Nucleus accumbens (tissue), 56 donors: ENCODE results near the gene C1orf116.
"Not testable (repeated sequence)": the region's sequence is repeated elsewhere in the genome, so short reads cannot be mapped to it uniquely, and the experiment has no call there.

Source experiments
- DNase-seq, 56 donors: peaks; one replicate each; lab custom pipeline; 2025; lab: John Stamatoyannopoulos, UW

C1orf116 gene

GRCh38 chr1:207060596-207060995 lies 28.0 kb upstream of the C1orf116 start:
- DNase-seq = no peak

GRCh38 chr1:207059881-207060280 lies 27.3 kb upstream of the C1orf116 start:
- DNase-seq = no peak

GRCh38 chr1:207058878-207059867 lies 26.6 kb upstream of the C1orf116 start:
- DNase-seq = no peak

- no peak for DNase-seq
Observed at GRCh38 chr1:207058252-207058651, 25.7 kb upstream of the C1orf116 start.

- DNase-seq = no peak
Observed at GRCh38 chr1:207056673-207057072, 24.1 kb upstream of the C1orf116 start.

- DNase-seq = no peak
Observed at GRCh38 chr1:207055386-207056001, 22.9 kb upstream of the C1orf116 start.

GRCh38 chr1:207054491-207054890 lies 21.9 kb upstream of the C1orf116 start:
- DNase-seq = no peak

GRCh38 chr1:207052911-207053769 lies 20.6 kb upstream of the C1orf116 start, which contains the start of gene PFKFB2:
Gene PFKFB2 (plus strand): TSS chr1:207053275. CDS start chr1:207054718, 1,443 bp downstream.
- DNase-seq = peak; percentile 59 to 99 (median 96)

- peak in 9 of 56 donors; percentile 24 to 73 (median 60) for DNase-seq
Observed at GRCh38 chr1:207051191-207051943, 18.8 kb upstream of the C1orf116 start, which contains the start of gene YOD1. Gene YOD1 (minus strand): TSS chr1:207051208. CDS start chr1:207051030, 178 bp downstream.

- DNase-seq = peak in 55 of 56 donors; percentile 13 to 92 (median 77)
Observed at GRCh38 chr1:207050480-207051190, 18.1 kb upstream of the C1orf116 start.

- DNase-seq = peak in 17 of 56 donors; percentile 3 to 73 (median 22)
Observed at GRCh38 chr1:207049974-207050391, 17.4 kb upstream of the C1orf116 start.

- DNase-seq = no peak
Observed at GRCh38 chr1:207049514-207049913, 17.0 kb upstream of the C1orf116 start.

- DNase-seq = no peak
Observed at GRCh38 chr1:207049054-207049453, 16.5 kb upstream of the C1orf116 start.

GRCh38 chr1:207048041-207048440 lies 15.5 kb upstream of the C1orf116 start:
- DNase-seq = no peak

- no peak for DNase-seq
Observed at GRCh38 chr1:207047505-207047904, 14.9 kb upstream of the C1orf116 start.

GRCh38 chr1:207045453-207045852 lies 12.9 kb upstream of the C1orf116 start:
- no peak for DNase-seq

GRCh38 chr1:207041397-207041796 lies 8.8 kb upstream of the C1orf116 start:
- DNase-seq = not testable (repeated sequence)

GRCh38 chr1:207040181-207040533 lies 7.6 kb upstream of the C1orf116 start:
- DNase-seq = no peak
